Measurements from ENCODE around the gene YIPF7. TPM values are rescaled to one million over a fixed set of nuclear protein-coding genes. Genes with fewer than 3 reads are reported as not detected.

Gene YIPF7
- total RNA-seq, 1 donor from 2014 or later = not detected

GRCh38 chr4:44623676-44624075 is 27.7 kb downstream of the YIPF7 start:
- no peak for DNase-seq (ENCODE audit: low read depth, low spot score)

- DNase-seq (ENCODE audit: low read depth, low spot score) = no peak
Measured at GRCh38 chr4:44616621-44617020, 34.8 kb downstream of the YIPF7 start.

- DNase-seq (ENCODE audit: low read depth, low spot score) = no peak
Measured at GRCh38 chr4:44583393-44583792, 68.0 kb downstream of the YIPF7 start.

GRCh38 chr4:44580231-44580630 is 71.2 kb downstream of the YIPF7 start:
- no peak for DNase-seq (ENCODE audit: low read depth, low spot score)

- no peak for DNase-seq (ENCODE audit: low read depth, low spot score)
Measured at GRCh38 chr4:44578954-44579353, 72.5 kb downstream of the YIPF7 start.

Other genes with a start within 250 kb of the YIPF7 start
- gene KCTD8, start 202.8 kb downstream of the YIPF7 start, total RNA-seq = under 0.01 and 0.28 TPM in 2 replicates
- 11.8 and 14.2 TPM in 2 replicates for gene GUF1, start 26.8 kb upstream of the YIPF7 start, total RNA-seq
- gene GNPDA2, start 74.9 kb upstream of the YIPF7 start, total RNA-seq = 21.4 and 29.7 TPM in 2 replicates